Adrenal gland (tissue), 12 donors: Measurements from ENCODE around the gene TSHZ2. TPM values are rescaled to one million over a fixed set of nuclear protein-coding genes. Genes with fewer than 3 reads are reported as not detected.

Experiments used
- DNase-seq, 7 donors: peaks; one replicate each; pipeline ENCODE4 v3.0.0-alpha.2; 2019 to 2020
- H3K27ac ChIP-seq, 5 donors: fragments of 200-600 bp; sonication (generic) in 4 of 5; 1 replicate in 3 of 5; 2 replicates in 2 of 5; pipeline versions ENCODE4 v1.5.1 to v1.8.0; 2016 to 2020; ENCODE audit warnings: mild to moderate bottlenecking in 1 of 5
- H3K27me3 ChIP-seq: fragments of 200-600 bp; 2 replicates; pipeline ENCODE4 v1.8.0; 2021
- H3K36me3 ChIP-seq, 2 donors: fragments of 200-600 bp; replicated peaks in 1 of 2; 1 replicate in 1 of 2; 2 replicates in 1 of 2; pipeline versions ENCODE4 v1.5.1 to v1.8.0; 2018 to 2022
- H3K4me1 ChIP-seq, 2 donors: fragments of 200-600 bp; replicated peaks in 1 of 2; 1 replicate in 1 of 2; 2 replicates in 1 of 2; pipeline versions ENCODE4 v1.5.1 to v1.8.0; 2018 to 2021
- H3K4me3 ChIP-seq, 4 donors: fragments of 200-600 bp; sonication (generic) in 3 of 4; one replicate each; pipeline ENCODE4 v1.5.1; 2016 to 2018
- H3K9me3 ChIP-seq, 3 donors: fragments of 200-600 bp; sonication (generic) in 1 of 3; replicated peaks in 1 of 3; 1 replicate in 2 of 3; 2 replicates in 1 of 3; pipeline versions ENCODE4 v1.5.1 to v1.8.0; 2016 to 2021
- CTCF ChIP-seq, 6 experiments: fragments of 450-650 bp in 4 of 6; fragments of 200-600 bp in 2 of 6; sonication (generic) in 1 of 6; IDR thresholded peaks; 1 replicate in 5 of 6; 2 replicates in 1 of 6; pipeline versions ENCODE4 v1.5.1 to v1.8.0; 2016 to 2021; ENCODE audit warnings: antibody characterized with exemption in 6 of 6, mild to moderate bottlenecking in 2 of 6, moderate library complexity in 1 of 6
- POLR2A ChIP-seq, 2 donors: fragments of 450-650 bp; IDR thresholded peaks; one replicate each; pipeline ENCODE4 v1.6.1; 2017; ENCODE audit warnings: antibody characterized with exemption in 2 of 2, mild to moderate bottlenecking in 2 of 2, moderate library complexity in 1 of 2
- WGBS, 4 donors: extraction: QIAGEN DNeasy Blood & Tissue Kit in 2 of 4; methylation state at CpG; one replicate each; pipeline versions ENCODE4 v1.1.5 to v1.1.7; 2013 to 2017; 5-methylcytosine and 5-hydroxymethylcytosine counted together
- intact Hi-C, 2 donors: fragments of 100-400 bp; cut with DNase I; formaldehyde crosslinking; loops; one replicate each; pipeline versions ENCODE4 v1.14.1 to v1.15.0; 2022 to 2023
- polyA plus RNA-seq, 3 donors: library from polyadenylated mRNA; stranded (reverse); fragments of 200-250 nt in 2 of 3; fragments of 350-450 nt in 1 of 3; fragmentation: Illumina TruSeq in 1 of 3; extraction: RNeasy Lipid Tissue Mini Kit (QIAGEN cat#74804) in 1 of 3; gene quantifications; one replicate each; pipeline ENCODE4 v1.2.3, GENCODE V29; 2013 to 2014
- total RNA-seq, 9 donors: library from RNA; depleted of rRNA in 4 of 9; stranded (reverse); fragments of >200 nt in 4 of 9; fragments of 120-200 nt in 1 of 9; fragmentation: NEBNext Ultra II Directional in 1 of 9; extraction: Animal tissue kit (Norgen Biotek cat#: 25700) in 1 of 9; gene quantifications; one replicate each; pipeline versions ENCODE4 v1.1.0 to v1.2.4, GENCODE V29; 2013 to 2023
- donor health status: healthy with polysubstance abuse.
- donor health status: Bipolar disorder and iron deficiency.
- donor health status: DM: yes; HTN: yes; CAD: no.
- donor health status: DM: no; HTN: no; CAD: no.
- donor health status: DM: no; HTN: no; CAD: no.
- donor health status: DM: yes; HTN: yes; CAD: no.

Gene TSHZ2
- total and polyA plus RNA-seq, 12 donors = 20.5 to 87.1 (median 52.4) TPM

DNA sequence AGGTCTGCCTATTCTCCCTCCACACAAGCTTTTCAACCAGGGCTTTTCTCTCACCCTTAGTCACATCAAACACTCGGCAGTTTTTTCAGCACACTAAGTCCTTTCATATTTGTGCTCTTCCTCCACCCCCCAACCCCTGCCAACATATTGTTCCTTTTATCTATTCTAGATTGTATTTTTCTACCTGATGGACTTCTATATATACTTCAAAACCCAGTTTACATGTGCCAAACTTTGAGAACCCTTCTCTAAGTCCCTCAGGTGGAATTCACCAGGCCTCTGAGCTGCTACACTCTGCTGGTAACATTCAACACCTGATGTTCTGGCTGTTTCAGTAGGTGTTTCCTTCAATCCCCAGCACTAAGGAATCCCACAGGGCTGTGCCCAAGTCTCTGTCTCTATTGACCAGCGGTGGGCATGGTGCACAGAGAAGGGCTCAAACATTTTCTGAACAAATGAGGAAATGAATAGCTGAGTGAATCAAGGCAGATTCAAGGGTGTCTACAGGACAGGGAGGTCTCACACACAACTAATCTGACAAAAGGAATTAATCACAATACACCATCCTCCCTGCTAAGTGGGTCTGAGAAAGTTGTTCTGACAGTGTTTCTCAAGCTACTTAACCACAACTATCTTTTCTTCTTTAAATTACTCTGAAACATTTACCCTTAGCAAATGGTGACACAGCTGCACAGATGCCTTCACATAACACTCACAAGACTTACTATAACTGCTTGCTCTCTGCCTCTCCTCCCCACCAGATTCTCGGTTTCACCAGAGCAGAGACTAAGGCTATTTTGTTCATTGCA lies 166.5 kb downstream of the TSHZ2 start:
- intact Hi-C loops = no loop called here
- H3K36me3 ChIP-seq = no peaks in the 10 kb centered on the region
- peaks cover 7 to 23% of the 10 kb centered on the region in 2 donors for H3K4me1 ChIP-seq
- DNase-seq = no peak
- TF ChIP-seq POLR2A (IDR thresholded peaks at IDR 0.05) (no peak), CTCF (IDR thresholded peaks at IDR 0.05) (no peak)
- no peaks in the 10 kb centered on the region for H3K9me3 ChIP-seq
- H3K27me3 ChIP-seq = no peaks in the 10 kb centered on the region
- H3K27ac ChIP-seq = no peak overlapping the region
- H3K4me3 ChIP-seq = no peak overlapping the region
- 82 to 92% (median 89%) methylated on average over 3 of the region's 3 CpGs for WGBS, 4 donors

DNA sequence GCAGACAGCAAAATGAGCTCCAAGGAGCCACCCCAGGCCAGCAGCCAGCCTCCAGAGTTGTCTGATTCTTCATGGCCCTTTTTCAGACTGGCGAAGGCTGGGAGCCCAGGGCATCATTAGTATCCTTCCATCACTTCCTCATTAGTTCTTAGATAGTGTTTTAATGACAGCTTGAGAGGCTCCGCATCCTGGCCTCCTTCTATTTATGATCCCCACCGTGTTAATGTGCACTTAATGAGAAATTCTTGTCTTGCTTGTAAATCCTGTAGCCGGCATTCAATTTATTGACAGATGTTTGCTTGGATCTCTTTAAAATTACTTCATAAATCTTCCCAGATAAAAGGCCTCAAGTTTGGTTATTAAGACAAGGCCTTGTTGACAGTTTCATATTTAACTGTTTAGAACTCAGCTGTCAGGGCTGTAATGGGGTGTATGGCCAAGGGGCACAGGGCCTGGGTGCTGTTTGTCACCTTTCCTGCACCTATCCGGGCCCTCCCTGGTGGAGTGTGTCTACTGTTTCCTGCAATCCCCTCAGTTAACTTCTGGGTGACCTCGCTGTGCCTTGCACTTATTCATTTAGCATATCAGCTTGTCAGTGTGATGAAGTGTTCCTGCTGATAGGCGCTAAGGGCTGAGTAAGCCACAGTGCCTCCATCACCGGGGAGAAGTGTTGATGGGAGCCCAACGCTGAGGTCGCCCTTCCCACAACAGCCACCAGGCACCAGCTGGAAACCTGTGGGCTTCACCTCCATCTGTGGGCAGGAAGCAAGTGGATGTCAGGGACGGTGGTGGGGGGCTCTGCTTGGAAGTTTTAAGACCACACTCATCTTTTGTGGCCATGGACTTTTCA lies 169.3 kb downstream of the TSHZ2 start:
- H3K27ac ChIP-seq = no peak overlapping the region
- H3K36me3 ChIP-seq = no peaks in the 10 kb centered on the region
- peak in 4 of 7 donors; percentile 31 to 53 (median 50) for DNase-seq
- peaks cover 7 to 13% of the 10 kb centered on the region in 2 donors for H3K4me1 ChIP-seq
- 56 to 61% (median 60%) methylated on average over 11 of the region's 11 CpGs for WGBS, 4 donors
- no peaks in the 10 kb centered on the region for H3K9me3 ChIP-seq
- TF ChIP-seq CTCF (IDR thresholded peaks at IDR 0.05) (no peak), POLR2A (IDR thresholded peaks at IDR 0.05) (no peak)
- H3K4me3 ChIP-seq = no peak overlapping the region
- no peaks in the 10 kb centered on the region for H3K27me3 ChIP-seq
- intact Hi-C loops = no loop called here

GRCh38 chr20:53142225-53143127 lies 170.3 kb downstream of the TSHZ2 start:
- H3K4me1 ChIP-seq = peaks cover 7 to 11% of the 10 kb centered on the region in 2 donors
- H3K27me3 ChIP-seq = no peaks in the 10 kb centered on the region
- intact Hi-C loops = no loop called here
- WGBS, 4 donors = 84 to 89% (median 87%) methylated on average over 13 of the region's 13 CpGs
- DNase-seq = no peak
- no peaks in the 10 kb centered on the region for H3K9me3 ChIP-seq
- peak overlapping the region in 1 of 5 donors; percentile 10 for H3K27ac ChIP-seq
- no peak overlapping the region for H3K4me3 ChIP-seq
- H3K36me3 ChIP-seq = no peaks in the 10 kb centered on the region
- TF ChIP-seq CTCF (IDR thresholded peaks at IDR 0.05) (no peak), POLR2A (IDR thresholded peaks at IDR 0.05) (no peak)
